ENCODE measurements around the gene BTG4. TPM values are rescaled to one million over a fixed set of nuclear protein-coding genes. Genes with fewer than 3 reads are reported as not detected.

Gene BTG4
- total RNA-seq, 1 experiment from 2014 or later, result not detected

GRCh38 chr11:111476956-111477355 is 35.2 kb downstream of the BTG4 start (continued):
- TF ChIP-seq ARID4B (CRISPR knock-in tag; IDR thresholded peaks at IDR 0.05; ENCODE audit: borderline replicate concordance), result no peak
- TF ChIP-seq CREB1 (CRISPR knock-in tag; IDR thresholded peaks at IDR 0.05), result no peak
- TF ChIP-seq, protein P1, sequence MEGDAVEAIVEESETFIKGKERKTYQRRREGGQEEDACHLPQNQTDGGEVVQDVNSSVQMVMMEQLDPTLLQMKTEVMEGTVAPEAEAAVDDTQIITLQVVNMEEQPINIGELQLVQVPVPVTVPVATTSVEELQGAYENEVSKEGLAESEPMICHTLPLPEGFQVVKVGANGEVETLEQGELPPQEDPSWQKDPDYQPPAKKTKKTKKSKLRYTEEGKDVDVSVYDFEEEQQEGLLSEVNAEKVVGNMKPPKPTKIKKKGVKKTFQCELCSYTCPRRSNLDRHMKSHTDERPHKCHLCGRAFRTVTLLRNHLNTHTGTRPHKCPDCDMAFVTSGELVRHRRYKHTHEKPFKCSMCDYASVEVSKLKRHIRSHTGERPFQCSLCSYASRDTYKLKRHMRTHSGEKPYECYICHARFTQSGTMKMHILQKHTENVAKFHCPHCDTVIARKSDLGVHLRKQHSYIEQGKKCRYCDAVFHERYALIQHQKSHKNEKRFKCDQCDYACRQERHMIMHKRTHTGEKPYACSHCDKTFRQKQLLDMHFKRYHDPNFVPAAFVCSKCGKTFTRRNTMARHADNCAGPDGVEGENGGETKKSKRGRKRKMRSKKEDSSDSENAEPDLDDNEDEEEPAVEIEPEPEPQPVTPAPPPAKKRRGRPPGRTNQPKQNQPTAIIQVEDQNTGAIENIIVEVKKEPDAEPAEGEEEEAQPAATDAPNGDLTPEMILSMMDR (IDR thresholded peaks at IDR 0.05), result no peak
- TF ChIP-seq ZNF423 (CRISPR knock-in tag; IDR thresholded peaks at IDR 0.05), result no peak

- ATAC-seq, result no peak
- no peak overlapping the region for H3K4me3 Mint-ChIP-seq
- H3K27me3 Mint-ChIP-seq (ENCODE audit: low read depth), result no peaks in the 10 kb centered on the region; the same call in 1 of the 2 replicates
- no peaks in the 10 kb centered on the region for H3K4me1 Mint-ChIP-seq
- H3K36me3 Mint-ChIP-seq, result no peaks in the 10 kb centered on the region
- ChIA-PET CTCF (interaction anchor here (1.6 kb wide), 1 partner anchor 21 kb away, joined by 4 read pairs; no protein-coding TSS in a partner anchor), POLR2A (no interaction called here)
- DNase-seq (ENCODE audit: low spot score), result no peak
- H3K9me3 Mint-ChIP-seq, result peaks cover 4% of the 10 kb centered on the region
- H3K27ac Mint-ChIP-seq, result no peak overlapping the region
- TF ChIP-seq JUN (CRISPR knock-in tag; IDR thresholded peaks at IDR 0.05), result no peak
- TF ChIP-seq, protein P2, sequence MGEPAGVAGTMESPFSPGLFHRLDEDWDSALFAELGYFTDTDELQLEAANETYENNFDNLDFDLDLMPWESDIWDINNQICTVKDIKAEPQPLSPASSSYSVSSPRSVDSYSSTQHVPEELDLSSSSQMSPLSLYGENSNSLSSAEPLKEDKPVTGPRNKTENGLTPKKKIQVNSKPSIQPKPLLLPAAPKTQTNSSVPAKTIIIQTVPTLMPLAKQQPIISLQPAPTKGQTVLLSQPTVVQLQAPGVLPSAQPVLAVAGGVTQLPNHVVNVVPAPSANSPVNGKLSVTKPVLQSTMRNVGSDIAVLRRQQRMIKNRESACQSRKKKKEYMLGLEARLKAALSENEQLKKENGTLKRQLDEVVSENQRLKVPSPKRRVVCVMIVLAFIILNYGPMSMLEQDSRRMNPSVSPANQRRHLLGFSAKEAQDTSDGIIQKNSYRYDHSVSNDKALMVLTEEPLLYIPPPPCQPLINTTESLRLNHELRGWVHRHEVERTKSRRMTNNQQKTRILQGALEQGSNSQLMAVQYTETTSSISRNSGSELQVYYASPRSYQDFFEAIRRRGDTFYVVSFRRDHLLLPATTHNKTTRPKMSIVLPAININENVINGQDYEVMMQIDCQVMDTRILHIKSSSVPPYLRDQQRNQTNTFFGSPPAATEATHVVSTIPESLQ (CRISPR knock-in tag; IDR thresholded peaks at IDR 0.05), result no peak
- TF ChIP-seq RELA (CRISPR knock-in tag; IDR thresholded peaks at IDR 0.05; ENCODE audit: borderline replicate concordance), result no peak
- TF ChIP-seq CBFB (CRISPR knock-in tag; IDR thresholded peaks at IDR 0.05; ENCODE audit: low read depth), result no peak
- TF ChIP-seq, protein P3, sequence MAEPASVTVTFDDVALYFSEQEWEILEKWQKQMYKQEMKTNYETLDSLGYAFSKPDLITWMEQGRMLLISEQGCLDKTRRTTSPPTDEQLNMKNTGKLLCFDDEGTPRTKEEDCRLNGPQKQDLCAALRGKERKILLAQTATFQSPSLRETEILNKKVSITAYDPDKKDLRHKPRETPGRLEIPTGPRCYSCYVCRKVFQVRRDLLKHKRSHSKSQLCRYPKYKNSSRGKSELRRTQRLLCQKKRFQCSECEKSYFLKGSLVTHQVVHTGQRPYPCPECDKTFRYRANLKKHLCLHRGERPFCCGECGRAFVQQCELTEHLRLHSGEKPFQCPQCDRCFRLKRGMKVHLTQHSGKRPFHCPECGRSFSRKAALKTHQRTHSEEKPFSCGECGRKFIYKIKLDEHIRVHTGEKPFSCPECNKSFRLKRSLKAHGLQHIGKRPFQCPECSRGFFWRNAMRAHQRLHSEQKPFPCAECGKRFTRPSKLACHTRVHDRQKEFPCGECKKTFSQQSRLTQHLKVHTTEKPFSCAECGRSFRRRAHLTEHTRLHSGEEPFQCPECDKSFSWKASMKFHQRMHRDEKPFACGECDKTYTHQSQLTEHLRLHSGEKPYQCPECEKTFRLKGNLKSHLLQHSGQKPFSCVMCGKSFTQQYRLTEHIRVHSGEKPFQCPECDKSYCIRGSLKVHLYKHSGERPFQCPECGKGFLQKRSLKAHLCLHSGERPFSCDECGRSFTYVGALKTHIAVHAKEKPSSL (CRISPR knock-in tag; conservative IDR thresholded peaks at IDR 0.05), result no peak
- no peak for TF ChIP-seq IRF2 (CRISPR knock-in tag; IDR thresholded peaks at IDR 0.05; ENCODE audit: borderline replicate concordance, low read depth)
- no peak for TF ChIP-seq NFYB (CRISPR knock-in tag; conservative IDR thresholded peaks at IDR 0.05; ENCODE audit: low read depth)
- no peak for TF ChIP-seq E2F5 (CRISPR knock-in tag; IDR thresholded peaks at IDR 0.05)
- TF ChIP-seq, protein P4, sequence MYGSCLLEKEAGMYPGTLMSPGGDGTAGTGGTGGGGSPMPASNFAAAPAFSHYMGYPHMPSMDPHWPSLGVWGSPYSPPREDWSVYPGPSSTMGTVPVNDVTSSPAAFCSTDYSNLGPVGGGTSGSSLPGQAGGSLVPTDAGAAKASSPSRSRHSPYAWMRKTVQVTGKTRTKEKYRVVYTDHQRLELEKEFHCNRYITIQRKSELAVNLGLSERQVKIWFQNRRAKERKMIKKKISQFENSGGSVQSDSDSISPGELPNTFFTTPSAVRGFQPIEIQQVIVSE (CRISPR knock-in tag; IDR thresholded peaks at IDR 0.05; ENCODE audit: borderline replicate concordance), result no peak
- TF ChIP-seq MXD4 (CRISPR knock-in tag; IDR thresholded peaks at IDR 0.05; ENCODE audit: borderline replicate concordance), result no peak
- no peak for TF ChIP-seq ETV6 (CRISPR knock-in tag; IDR thresholded peaks at IDR 0.05)
- no peak for TF ChIP-seq PREB (CRISPR knock-in tag; IDR thresholded peaks at IDR 0.05; ENCODE audit: borderline replicate concordance)
- TF ChIP-seq, protein P5, sequence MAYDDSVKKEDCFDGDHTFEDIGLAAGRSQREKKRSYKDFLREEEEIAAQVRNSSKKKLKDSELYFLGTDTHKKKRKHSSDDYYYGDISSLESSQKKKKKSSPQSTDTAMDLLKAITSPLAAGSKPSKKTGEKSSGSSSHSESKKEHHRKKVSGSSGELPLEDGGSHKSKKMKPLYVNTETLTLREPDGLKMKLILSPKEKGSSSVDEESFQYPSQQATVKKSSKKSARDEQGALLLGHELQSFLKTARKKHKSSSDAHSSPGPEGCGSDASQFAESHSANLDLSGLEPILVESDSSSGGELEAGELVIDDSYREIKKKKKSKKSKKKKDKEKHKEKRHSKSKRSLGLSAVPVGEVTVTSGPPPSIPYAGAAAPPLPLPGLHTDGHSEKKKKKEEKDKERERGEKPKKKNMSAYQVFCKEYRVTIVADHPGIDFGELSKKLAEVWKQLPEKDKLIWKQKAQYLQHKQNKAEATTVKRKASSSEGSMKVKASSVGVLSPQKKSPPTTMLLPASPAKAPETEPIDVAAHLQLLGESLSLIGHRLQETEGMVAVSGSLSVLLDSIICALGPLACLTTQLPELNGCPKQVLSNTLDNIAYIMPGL (CRISPR knock-in tag; IDR thresholded peaks at IDR 0.05), result no peak
- TF ChIP-seq, protein P6, sequence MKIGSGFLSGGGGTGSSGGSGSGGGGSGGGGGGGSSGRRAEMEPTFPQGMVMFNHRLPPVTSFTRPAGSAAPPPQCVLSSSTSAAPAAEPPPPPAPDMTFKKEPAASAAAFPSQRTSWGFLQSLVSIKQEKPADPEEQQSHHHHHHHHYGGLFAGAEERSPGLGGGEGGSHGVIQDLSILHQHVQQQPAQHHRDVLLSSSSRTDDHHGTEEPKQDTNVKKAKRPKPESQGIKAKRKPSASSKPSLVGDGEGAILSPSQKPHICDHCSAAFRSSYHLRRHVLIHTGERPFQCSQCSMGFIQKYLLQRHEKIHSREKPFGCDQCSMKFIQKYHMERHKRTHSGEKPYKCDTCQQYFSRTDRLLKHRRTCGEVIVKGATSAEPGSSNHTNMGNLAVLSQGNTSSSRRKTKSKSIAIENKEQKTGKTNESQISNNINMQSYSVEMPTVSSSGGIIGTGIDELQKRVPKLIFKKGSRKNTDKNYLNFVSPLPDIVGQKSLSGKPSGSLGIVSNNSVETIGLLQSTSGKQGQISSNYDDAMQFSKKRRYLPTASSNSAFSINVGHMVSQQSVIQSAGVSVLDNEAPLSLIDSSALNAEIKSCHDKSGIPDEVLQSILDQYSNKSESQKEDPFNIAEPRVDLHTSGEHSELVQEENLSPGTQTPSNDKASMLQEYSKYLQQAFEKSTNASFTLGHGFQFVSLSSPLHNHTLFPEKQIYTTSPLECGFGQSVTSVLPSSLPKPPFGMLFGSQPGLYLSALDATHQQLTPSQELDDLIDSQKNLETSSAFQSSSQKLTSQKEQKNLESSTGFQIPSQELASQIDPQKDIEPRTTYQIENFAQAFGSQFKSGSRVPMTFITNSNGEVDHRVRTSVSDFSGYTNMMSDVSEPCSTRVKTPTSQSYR (CRISPR knock-in tag; IDR thresholded peaks at IDR 0.05), result no peak
Measured at GRCh38 chr11:111476366-111476765, 35.8 kb downstream of the BTG4 start.
